GM12872 (cell line): ENCODE results near the gene ERC1.
A peak's percentile ranks its signal among the peaks of the same experiment; 100 is the strongest.

Source experiments
- TF ChIP-seq, protein P1 (sequence below): IDR thresholded peaks from 3 replicates; pipeline ENCODE4 v1.5.1; 2011; ENCODE audit warnings: low read depth, mild to moderate bottlenecking, low read length, moderate library complexity; ENCODE audit not compliant: insufficient read depth

The ERC1 gene

DNA sequence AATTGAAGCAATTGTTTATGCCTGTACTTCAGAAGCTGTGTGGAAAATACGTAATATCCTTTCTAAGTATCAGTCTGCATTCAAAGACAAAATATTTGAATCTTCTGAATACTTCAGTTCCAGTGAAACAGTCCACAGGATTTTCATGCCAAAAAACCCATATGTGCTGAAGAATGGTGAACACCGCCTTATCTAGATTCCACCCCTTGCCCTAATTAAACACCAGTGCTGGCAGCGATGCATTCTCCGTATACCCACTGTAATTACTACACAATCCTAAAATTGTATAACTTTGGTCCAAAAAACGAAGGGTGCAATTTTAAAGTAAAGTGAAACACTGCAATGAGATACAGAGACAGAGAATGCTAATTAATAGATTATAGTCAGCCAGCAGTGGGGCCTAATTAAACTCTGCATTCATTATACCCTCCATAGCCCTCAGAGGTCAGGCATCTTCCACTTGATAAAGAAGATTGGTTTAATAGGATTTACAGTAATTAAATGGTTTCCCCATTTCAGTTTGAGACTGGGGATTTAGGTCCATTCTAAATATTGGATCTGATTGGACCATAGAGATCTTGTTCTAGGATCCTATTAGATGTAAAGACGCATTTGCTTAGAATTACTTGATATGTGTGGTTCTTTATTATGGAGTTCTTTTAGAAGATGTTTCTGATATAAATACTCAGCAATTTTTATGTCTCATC, 43.9 kb downstream of the ERC1 start:
- TF ChIP-seq, protein P1, sequence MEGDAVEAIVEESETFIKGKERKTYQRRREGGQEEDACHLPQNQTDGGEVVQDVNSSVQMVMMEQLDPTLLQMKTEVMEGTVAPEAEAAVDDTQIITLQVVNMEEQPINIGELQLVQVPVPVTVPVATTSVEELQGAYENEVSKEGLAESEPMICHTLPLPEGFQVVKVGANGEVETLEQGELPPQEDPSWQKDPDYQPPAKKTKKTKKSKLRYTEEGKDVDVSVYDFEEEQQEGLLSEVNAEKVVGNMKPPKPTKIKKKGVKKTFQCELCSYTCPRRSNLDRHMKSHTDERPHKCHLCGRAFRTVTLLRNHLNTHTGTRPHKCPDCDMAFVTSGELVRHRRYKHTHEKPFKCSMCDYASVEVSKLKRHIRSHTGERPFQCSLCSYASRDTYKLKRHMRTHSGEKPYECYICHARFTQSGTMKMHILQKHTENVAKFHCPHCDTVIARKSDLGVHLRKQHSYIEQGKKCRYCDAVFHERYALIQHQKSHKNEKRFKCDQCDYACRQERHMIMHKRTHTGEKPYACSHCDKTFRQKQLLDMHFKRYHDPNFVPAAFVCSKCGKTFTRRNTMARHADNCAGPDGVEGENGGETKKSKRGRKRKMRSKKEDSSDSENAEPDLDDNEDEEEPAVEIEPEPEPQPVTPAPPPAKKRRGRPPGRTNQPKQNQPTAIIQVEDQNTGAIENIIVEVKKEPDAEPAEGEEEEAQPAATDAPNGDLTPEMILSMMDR = no peak

DNA sequence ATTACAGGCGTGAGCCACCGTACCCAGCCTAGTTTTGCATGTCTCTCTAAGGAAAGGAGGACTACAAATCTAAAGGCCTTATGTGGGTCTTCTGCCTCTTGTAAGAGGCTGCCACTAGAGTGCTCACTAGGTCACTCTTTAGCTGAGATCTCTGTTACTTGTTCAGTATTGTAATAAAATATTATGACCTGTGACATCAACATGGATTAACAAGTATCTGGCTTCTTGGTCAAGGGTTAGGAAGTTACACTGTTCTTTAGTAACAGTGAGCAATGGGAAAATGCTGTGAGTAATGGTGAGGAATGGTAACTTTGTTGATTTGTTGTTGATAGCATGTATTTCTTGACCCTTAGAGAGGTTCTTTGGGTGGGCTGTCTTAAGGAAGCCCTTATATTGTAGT, 50.5 kb downstream of the ERC1 start:
- TF ChIP-seq, protein P1 = 0 out of 3 replicates have a peak, but pooled peaks have one; percentile 3

DNA sequence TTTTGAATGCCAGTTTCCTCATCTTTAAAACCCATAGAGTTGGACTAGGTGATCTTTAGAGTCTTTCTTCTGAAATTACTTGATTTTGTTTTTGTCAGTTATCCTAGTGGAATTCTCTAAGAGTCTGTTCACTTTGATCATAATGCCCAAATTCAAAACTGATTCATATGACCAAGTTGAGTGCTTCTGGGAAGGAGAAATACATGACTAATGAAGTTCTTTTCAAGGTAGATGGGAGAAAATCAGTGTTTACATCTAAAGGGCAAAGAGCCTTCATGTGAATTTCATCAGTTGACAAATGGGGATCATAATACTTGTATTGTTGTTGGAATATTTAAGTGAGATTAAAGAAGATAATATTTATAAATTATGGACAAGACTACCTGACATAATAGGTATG, 53.2 kb downstream of the ERC1 start:
- TF ChIP-seq, protein P1 = no peak

DNA sequence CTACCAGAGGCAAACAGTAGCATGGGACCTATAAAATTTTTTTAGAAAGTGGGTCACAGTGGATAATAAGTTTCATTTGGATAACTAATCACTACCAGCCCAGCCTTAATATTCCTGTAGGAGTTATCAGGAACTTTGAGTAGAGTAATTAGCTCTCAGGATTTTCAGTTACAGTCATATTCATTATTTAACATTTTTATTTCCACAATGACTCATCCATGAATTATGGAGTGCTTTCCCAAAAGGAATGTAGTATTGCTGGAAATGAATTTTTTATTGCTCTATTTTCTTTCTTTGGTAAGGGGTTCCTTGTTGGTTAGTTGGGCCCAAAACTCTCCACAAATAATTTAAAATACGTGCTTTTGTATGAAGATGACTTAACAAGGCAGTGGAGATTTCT, 53.7 kb downstream of the ERC1 start:
- TF ChIP-seq, protein P1 = no peak

DNA sequence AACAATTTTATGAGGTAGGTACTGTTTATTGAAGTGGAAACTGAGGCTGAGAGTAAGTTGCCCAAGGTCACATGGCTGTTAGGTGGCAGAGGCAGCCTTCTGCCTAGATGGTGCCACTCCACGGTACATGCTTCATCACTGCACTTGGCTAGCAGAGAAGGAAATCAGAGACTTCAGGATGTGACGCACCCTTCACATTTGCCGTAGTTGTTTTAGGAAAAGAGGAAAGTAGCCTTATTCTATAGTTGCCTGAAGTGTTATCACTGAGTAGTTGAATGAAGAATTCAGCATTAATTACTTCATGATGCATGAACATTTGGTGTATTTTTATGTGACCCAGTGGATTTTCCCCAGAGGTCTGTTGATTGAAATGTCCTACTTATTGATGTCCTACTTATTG, 55.7 kb downstream of the ERC1 start:
- TF ChIP-seq, protein P1 = no peak

DNA sequence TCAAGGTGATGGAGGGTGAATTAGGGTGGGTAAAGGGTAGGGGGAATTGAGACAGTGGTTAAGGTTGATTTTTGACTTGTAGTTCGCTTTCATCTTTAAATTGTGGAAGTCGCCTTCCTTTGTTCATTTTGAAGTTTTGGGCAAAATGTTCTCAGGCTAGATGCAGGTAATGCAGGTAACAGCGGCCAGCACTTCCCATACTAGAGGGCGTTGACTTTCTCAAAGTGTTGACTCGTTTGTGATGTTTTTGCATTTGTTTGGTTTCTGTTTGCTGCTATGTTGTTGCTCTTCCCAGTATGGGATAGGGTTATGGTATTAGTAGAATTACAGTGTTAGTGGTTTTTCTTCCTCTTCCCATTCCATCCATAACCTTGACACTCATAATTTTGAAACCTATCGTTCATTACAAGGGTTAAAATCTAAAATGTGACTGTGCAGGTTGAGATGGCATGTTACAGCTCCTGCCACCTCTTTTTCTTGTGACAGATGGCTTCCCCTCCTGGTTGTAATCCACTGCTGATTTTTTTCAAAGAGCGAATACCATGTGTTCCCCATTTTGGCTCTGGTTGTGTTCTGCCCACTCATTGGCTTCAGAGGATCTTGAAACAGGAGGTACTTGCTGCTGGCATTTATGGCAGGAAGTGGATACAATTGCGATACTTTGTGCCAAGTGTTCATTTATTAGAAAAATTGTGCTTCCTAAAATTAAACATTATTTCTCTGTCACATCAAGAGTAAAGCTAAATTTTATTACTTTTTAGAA, 57.1 kb downstream of the ERC1 start:
- TF ChIP-seq, protein P1 = no peak

DNA sequence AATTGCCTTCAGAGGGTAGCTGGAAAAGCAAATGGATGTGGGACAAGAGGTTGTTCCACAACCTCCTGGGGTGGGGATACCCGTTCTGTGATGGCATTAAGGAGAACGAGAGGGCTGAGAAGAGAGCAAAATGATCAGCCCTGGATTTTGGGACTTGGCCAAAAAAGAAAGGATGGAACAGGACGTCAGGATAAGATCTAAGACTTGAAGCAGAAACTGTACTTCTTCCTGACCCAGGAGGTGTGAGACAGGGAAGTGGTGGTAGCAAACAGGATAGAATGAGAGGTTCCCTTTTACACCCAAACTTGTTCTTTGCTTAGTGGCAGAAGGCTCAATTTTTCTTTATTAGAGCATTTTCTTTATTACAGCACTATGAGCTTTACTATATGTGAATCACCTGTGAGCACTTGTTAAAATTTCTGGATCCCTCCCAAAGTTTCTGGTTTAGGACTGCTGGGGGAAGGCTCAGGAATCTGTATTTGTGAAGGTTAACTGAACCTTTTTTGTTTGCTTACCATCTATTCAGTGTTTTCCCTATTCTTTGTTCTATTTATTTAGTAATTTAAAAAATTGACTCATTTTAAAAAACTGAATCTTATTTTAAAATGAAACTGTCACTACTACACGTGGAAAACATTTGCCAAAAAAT, 59.2 kb downstream of the ERC1 start:
- TF ChIP-seq, protein P1 = no peak
